ENCODE data around the gene TP53RK.

The TP53RK gene

DNA sequence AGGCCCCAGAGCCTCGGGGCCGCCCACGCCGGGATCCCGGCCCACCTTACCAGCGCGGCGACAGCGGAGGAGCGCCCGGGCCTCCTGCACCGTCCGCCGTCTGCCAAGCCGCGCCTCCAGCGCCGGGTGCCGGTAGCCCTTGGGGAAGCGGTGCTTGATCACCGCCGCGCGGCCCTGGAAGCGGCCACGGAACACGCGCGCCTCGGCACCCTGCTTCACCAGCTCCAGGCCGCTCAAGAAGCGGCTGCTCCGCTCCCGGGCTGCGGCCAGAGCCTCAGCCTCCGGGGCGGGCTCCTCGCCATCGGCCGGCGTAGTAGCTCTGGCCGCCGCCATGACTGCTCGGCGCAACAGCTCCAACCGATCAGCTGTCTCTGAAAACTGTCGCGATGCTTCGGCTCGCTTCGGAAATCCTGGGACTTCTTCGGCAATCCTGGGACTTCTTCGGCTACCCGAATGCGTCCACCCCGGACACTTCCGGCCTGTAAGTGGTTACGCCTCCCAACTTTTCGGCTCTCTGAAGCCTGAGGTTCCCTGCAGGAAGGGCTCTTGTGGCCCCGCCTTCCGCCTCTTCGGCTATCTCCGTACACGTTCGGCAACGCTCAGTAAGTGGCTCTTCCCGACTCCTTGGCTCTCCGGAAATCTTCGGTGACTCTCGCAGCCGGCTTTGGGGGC, at the start of gene TP53RK:
Gene TP53RK (minus strand): TSS at position 363 of the 672 bp plus-strand sequence. CDS start 30 bp downstream, at position 333.
- peak; percentile 87 to 91 for DNase-seq (ENCODE audit: low read depth in 2 of 2)

- DNase-seq (ENCODE audit: low read depth in 2 of 2), result no peak
Measured at GRCh38 chr20:46735436-46735835, 46.2 kb upstream of the TP53RK start.

GRCh38 chr20:46731770-46732169, 42.5 kb upstream of the TP53RK start:
- no peak for DNase-seq (ENCODE audit: low read depth in 2 of 2)

DNA sequence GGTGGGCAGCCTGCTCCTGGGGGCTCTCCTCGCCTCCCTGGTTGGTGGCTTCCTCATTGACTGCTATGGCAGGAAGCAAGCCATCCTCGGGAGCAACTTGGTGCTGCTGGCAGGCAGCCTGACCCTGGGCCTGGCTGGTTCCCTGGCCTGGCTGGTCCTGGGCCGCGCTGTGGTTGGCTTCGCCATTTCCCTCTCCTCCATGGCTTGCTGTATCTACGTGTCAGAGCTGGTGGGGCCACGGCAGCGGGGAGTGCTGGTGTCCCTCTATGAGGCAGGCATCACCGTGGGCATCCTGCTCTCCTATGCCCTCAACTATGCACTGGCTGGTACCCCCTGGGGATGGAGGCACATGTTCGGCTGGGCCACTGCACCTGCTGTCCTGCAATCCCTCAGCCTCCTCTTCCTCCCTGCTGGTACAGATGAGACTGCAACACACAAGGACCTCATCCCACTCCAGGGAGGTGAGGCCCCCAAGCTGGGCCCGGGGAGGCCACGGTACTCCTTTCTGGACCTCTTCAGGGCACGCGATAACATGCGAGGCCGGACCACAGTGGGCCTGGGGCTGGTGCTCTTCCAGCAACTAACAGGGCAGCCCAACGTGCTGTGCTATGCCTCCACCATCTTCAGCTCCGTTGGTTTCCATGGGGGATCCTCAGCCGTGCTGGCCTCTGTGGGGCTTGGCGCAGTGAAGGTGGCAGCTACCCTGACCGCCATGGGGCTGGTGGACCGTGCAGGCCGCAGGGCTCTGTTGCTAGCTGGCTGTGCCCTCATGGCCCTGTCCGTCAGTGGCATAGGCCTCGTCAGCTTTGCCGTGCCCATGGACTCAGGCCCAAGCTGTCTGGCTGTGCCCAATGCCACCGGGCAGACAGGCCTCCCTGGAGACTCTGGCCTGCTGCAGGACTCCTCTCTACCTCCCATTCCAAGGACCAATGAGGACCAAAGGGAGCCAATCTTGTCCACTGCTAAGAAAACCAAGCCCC, 36.2 kb upstream of the TP53RK start:
- no peak for DNase-seq (ENCODE audit: low read depth in 2 of 2)

DNA sequence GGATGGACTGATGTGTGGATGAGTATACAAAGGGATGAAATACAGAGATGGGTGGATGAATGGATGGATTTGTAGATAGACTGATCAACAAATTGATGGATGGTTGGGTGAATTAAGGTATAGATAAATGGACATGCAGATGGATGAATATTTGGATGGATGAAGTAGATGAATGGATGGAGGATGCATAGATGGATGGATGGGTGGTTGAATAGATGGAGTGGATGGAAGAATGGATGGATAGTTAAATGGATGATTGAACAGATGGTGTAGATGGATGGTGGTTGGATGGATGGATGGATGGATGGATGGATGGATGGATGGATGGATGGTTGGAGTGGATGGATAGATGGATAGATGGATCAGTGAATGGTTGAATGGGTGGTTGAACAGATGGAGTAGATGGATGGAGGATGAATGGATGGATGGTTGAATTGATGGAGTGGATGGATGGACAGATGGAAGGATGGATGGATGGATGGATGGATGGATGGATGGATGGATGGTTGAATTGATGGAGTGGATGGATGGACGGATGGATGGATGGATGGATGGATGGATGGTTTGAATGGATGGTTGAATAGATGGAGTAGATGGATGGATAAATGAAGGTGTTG, 35.2 kb upstream of the TP53RK start:
- no peak for DNase-seq (ENCODE audit: low read depth in 2 of 2)

- DNase-seq (ENCODE audit: low read depth in 2 of 2), result no peak
Measured at GRCh38 chr20:46723039-46723438, 33.8 kb upstream of the TP53RK start.

DNA sequence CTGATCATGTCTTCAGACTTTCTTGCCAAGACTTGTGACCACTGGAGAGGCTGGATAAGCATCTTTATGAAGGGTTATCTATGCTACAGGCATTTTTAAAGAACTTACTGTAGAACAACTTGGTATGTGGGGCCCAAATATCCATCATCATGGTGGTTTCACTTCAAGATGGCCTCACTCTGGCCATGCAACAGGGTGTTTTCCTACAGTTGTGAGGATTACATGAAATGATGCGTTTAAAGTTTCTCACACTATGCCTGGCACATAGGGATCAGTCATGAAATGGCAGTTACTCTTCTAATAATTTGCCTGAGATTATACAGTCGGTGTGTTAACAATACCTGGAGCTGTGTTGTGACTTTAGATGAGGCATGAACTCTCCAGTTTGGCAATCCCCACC, 33.2 kb upstream of the TP53RK start:
- DNase-seq (ENCODE audit: low read depth in 2 of 2), result no peak

GRCh38 chr20:46721476-46721875, 32.2 kb upstream of the TP53RK start:
- no peak for DNase-seq (ENCODE audit: low read depth in 2 of 2)

- DNase-seq (ENCODE audit: low read depth in 2 of 2), result no peak
Measured at GRCh38 chr20:46720776-46721425, 31.7 kb upstream of the TP53RK start.

DNA sequence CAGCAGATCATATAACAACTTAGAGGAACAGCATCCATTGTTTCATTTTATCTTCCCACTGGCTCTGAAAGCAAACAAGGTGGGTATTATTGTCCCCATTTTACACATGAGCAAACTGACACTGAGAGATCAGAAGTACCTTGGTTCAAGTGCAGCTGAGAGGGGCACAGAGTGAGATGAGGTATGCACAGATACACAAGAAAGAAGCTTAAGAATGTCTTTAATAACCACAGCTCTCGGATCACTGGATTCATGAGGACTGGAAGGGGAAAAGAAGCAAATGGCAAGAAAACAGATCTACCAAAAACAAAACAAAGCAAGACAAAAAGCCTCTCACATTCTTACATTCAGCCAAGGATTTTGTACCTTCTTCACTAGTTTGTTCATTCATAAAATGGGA, 30.8 kb upstream of the TP53RK start:
- DNase-seq (ENCODE audit: low read depth in 2 of 2), result no peak

GRCh38 chr20:46717818-46718541, 28.7 kb upstream of the TP53RK start:
- no peak for DNase-seq (ENCODE audit: low read depth in 2 of 2)

- DNase-seq (ENCODE audit: low read depth in 2 of 2), result no peak
Measured at GRCh38 chr20:46715292-46715756, 26.1 kb upstream of the TP53RK start.

- DNase-seq (ENCODE audit: low read depth in 2 of 2), result no peak
Measured at GRCh38 chr20:46713957-46714834, 25.0 kb upstream of the TP53RK start.

GRCh38 chr20:46712056-46712636, 22.9 kb upstream of the TP53RK start:
- DNase-seq (ENCODE audit: low read depth in 2 of 2), result no peak

GRCh38 chr20:46710153-46710913, 21.1 kb upstream of the TP53RK start:
- DNase-seq (ENCODE audit: low read depth in 2 of 2), result no peak

DNA sequence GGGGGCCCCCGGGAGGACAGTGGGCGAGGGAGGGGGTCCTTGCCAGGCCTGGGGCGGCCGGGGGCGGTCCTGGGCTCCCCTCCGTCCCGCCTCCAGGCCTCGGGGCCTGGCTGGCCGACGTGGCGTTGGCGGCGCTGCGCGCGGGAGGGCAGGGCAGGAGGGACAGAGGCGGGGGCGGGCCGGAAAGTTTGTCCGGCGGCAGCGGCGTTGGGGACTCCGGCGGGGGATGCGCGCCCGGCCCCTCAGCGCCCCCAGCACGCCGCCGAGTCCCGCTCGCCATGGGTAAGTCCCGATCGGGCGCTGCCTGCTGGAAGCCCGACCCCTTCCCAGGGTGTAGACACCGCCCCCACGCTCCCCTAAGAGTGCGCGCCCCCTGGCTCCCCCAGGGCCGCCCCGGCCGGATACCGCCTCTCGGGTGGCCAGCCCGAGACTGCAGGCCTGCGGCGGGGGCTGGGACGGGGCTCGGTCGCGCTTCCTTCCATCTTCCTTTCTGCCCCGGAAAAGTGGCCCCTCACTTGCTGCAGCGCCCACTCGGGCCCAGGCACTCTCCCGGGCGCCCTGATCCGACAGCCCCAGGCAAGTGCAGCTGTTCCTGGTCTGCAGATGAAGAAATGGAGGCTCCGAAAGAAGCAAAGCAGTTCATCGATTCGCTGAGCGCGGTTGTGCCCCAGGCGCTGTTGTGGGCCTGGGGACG, 20.4 kb upstream of the TP53RK start, which contains the start of gene SLC2A10:
Gene SLC2A10 (plus strand): TSS at position 191 of the 694 bp plus-strand sequence. CDS start 88 bp downstream, at position 279.
- DNase-seq (ENCODE audit: low read depth in 2 of 2), result no peak

GRCh38 chr20:46709055-46709458, 19.8 kb upstream of the TP53RK start:
- no peak for DNase-seq (ENCODE audit: low read depth in 2 of 2)

- no peak for DNase-seq (ENCODE audit: low read depth in 2 of 2)
Measured at GRCh38 chr20:46708172-46708860, 19.1 kb upstream of the TP53RK start.
